HEK293 (cell line): ENCODE results near the gene TTC33.
"Not testable (repeated sequence)": the region's sequence is repeated elsewhere in the genome, so short reads cannot be mapped to it uniquely, and the experiment has no call there.

Source experiments
- CTCF ChIP-seq: fragments of 450-650 bp; formaldehyde crosslinking; IDR thresholded peaks from 2 replicates; pipeline ENCODE4 v1.5.1; 2016; ENCODE audit warnings: missing biosample characterization, missing genetic modification characterization
- TF ChIP-seq, protein P1 (sequence below): fragments of 450-650 bp; formaldehyde crosslinking; IDR thresholded peaks from 2 replicates; pipeline ENCODE4 v1.5.1; 2017; ENCODE audit warnings: missing biosample characterization, mild to moderate bottlenecking, missing genetic modification characterization, moderate library complexity

DNA sequence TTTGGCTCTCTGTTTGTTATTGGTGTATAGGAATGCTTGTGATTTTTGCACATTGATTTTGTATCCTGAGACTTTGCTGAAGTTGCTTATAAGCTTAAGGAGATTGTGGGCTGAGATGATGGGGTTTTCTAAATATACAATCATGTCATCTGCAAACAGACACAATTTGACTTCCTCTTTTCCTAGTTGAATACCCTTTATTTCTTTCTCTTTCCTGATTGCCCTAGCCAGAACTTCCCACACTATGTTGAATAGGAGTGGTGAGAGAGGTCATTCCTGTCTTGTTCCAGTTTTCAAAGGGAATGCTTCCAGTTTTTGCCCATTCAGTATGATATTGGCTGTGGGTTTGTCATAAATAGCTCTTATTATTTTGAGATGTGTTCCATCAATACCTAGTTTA is 192.6 kb downstream of the TTC33 start:
- not testable (repeated sequence) for TF ChIP-seq CTCF (tag by site-specific recombination)
- TF ChIP-seq, protein P1, sequence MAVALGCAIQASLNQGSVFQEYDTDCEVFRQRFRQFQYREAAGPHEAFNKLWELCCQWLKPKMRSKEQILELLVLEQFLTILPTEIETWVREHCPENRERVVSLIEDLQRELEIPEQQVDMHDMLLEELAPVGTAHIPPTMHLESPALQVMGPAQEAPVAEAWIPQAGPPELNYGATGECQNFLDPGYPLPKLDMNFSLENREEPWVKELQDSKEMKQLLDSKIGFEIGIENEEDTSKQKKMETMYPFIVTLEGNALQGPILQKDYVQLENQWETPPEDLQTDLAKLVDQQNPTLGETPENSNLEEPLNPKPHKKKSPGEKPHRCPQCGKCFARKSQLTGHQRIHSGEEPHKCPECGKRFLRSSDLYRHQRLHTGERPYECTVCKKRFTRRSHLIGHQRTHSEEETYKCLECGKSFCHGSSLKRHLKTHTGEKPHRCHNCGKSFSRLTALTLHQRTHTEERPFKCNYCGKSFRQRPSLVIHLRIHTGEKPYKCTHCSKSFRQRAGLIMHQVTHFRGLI (tag by site-specific recombination) = not testable (repeated sequence)
